Liver (tissue), 9 donors: ENCODE results near the gene MYO3B. TPM values are rescaled to one million over a fixed set of nuclear protein-coding genes. Genes with fewer than 3 reads are reported as not detected.

ENCODE experiments used
- DNase-seq: peaks from one replicate; pipeline ENCODE4 v3.0.0-alpha.2; 2017; ENCODE audit warnings: low spot score
- H3K27ac ChIP-seq, 2 donors: one replicate each; pipeline ENCODE4 v1.7.0; 2013; ENCODE audit warnings: inconsistent platforms in 2 of 2, low read length in 2 of 2, control low read depth in 1 of 2, low read depth in 1 of 2, mild to moderate bottlenecking in 1 of 2
- H3K27me3 ChIP-seq, 4 donors: one replicate each; pipeline versions ENCODE4 v1.6.1 to v1.7.0; 2013; ENCODE audit warnings: low read length in 3 of 4, inconsistent platforms in 1 of 4, mild to moderate bottlenecking in 1 of 4, moderate library complexity in 1 of 4; ENCODE audit not compliant: control insufficient read depth in 4 of 4, insufficient read depth in 4 of 4
- H3K36me3 ChIP-seq, 4 donors: one replicate each; pipeline versions ENCODE4 v1.6.1 to v1.7.0; 2013; ENCODE audit warnings: low read length in 3 of 4, mild to moderate bottlenecking in 3 of 4, low read depth in 1 of 4, moderate library complexity in 1 of 4; ENCODE audit not compliant: control insufficient read depth in 4 of 4, insufficient read depth in 3 of 4
- H3K4me1 ChIP-seq, 4 donors: one replicate each; pipeline versions ENCODE4 v1.6.1 to v1.7.0; 2013; ENCODE audit warnings: low read length in 3 of 4, mild to moderate bottlenecking in 3 of 4, moderate library complexity in 1 of 4; ENCODE audit not compliant: control insufficient read depth in 4 of 4, insufficient read depth in 4 of 4
- H3K4me3 ChIP-seq, 3 donors: one replicate each; pipeline versions ENCODE4 v1.6.1 to v1.7.0; 2013; ENCODE audit warnings: low read length in 3 of 3, control low read depth in 1 of 3, low read depth in 1 of 3, mild to moderate bottlenecking in 1 of 3
- H3K9ac ChIP-seq, 2 donors: one replicate each; pipeline ENCODE4 v1.7.0; 2013; ENCODE audit warnings: low read length in 2 of 2, mild to moderate bottlenecking in 2 of 2, moderate library complexity in 2 of 2, control low read depth in 1 of 2, low read depth in 1 of 2
- H3K9me3 ChIP-seq, 4 donors: one replicate each; pipeline versions ENCODE4 v1.6.1 to v1.7.0; 2013; ENCODE audit warnings: low read length in 3 of 4; ENCODE audit not compliant: control insufficient read depth in 4 of 4
- ATF3 ChIP-seq: IDR thresholded peaks from 2 replicates; pipeline ENCODE4 v1.6.1; 2016; ENCODE audit warnings: antibody characterized with exemption
- EGR1 ChIP-seq, 2 donors: IDR thresholded peaks; 2 replicates each; pipeline ENCODE4 v1.6.1; 2016 to 2018; ENCODE audit warnings: antibody characterized with exemption in 2 of 2, low read depth in 2 of 2
- FOXA2 ChIP-seq: IDR thresholded peaks from 2 replicates; pipeline ENCODE4 v1.6.1; 2016; ENCODE audit warnings: antibody characterized with exemption
- GABPA ChIP-seq, 2 donors: IDR thresholded peaks in 1 of 2; conservative IDR thresholded peaks in 1 of 2; 2 replicates each; pipeline ENCODE4 v1.6.1; 2016; ENCODE audit warnings: antibody characterized with exemption in 2 of 2, mild to moderate bottlenecking in 1 of 2, moderate library complexity in 1 of 2
- HNF4A ChIP-seq, 2 donors: conservative IDR thresholded peaks; 2 replicates each; pipeline ENCODE4 v1.6.1; 2016; ENCODE audit warnings: antibody characterized with exemption in 2 of 2, mild to moderate bottlenecking in 2 of 2
- HNF4G ChIP-seq: IDR thresholded peaks from 2 replicates; pipeline ENCODE4 v1.6.1; 2016; ENCODE audit warnings: antibody characterized with exemption
- NR2F2 ChIP-seq: IDR thresholded peaks from 2 replicates; pipeline ENCODE4 v1.6.1; 2016; ENCODE audit warnings: antibody characterized with exemption
- RXRA ChIP-seq, 2 donors: IDR thresholded peaks; 2 replicates each; pipeline ENCODE4 v1.6.1; 2017 to 2018; ENCODE audit warnings: antibody characterized with exemption in 2 of 2, mild to moderate bottlenecking in 1 of 2
- SP1 ChIP-seq: IDR thresholded peaks from 2 replicates; pipeline ENCODE4 v1.6.1; 2018; ENCODE audit warnings: antibody characterized with exemption, mild to moderate bottlenecking
- TAF1 ChIP-seq: conservative IDR thresholded peaks from 2 replicates; pipeline ENCODE4 v1.6.1; 2016; ENCODE audit warnings: antibody characterized with exemption, mild to moderate bottlenecking
- YY1 ChIP-seq: IDR thresholded peaks from 2 replicates; pipeline ENCODE4 v1.6.1; 2016; ENCODE audit warnings: antibody characterized with exemption, mild to moderate bottlenecking
- ZBTB33 ChIP-seq: IDR thresholded peaks from 2 replicates; pipeline ENCODE4 v1.6.1; 2016; ENCODE audit warnings: antibody characterized with exemption
- WGBS: extraction: QIAGEN DNeasy Blood & Tissue Kit; methylation state at CpG from one replicate; pipeline ENCODE4 v1.1.7; 2013; 5-methylcytosine and 5-hydroxymethylcytosine counted together
- polyA plus RNA-seq, 2 donors: library from polyadenylated mRNA; stranded (reverse) in 1 of 2; unstranded in 1 of 2; fragments of 200-250 nt in 1 of 2; fragments of >200 nt in 1 of 2; fragmentation: Nextera tagmentation in 1 of 2; extraction: Ambion mirVana in 1 of 2; gene quantifications; one replicate each; pipeline versions ENCODE4 v1.2.1 to v1.2.3, GENCODE V29; 2013 to 2015
- total RNA-seq, 2 donors: library from RNA; depleted of rRNA; stranded (reverse); fragments of >200 nt; gene quantifications; one replicate each; pipeline ENCODE4 v1.2.3, GENCODE V29; 2014
- TF ChIP-seq, protein P1 (sequence below): IDR thresholded peaks from 2 replicates; pipeline ENCODE4 v1.6.1; 2016; ENCODE audit warnings: antibody characterized with exemption
- TF ChIP-seq, protein P2 (sequence below): IDR thresholded peaks from 2 replicates; pipeline ENCODE4 v1.6.1; 2016; ENCODE audit warnings: antibody characterized with exemption, mild to moderate bottlenecking
- TF ChIP-seq, protein P3 (sequence below): fragments of 150-350 bp; IDR thresholded peaks from 2 replicates; pipeline ENCODE4 v1.5.1; 2017; ENCODE audit warnings: improper control_type of control experiment, low read depth, low read length; ENCODE audit not compliant: missing input control
- donor health status: healthy.
- donor health status: healthy.
- donor health status: healthy.
- donor health status: healthy.
- donor health status: healthy.

The MYO3B gene
- total and polyA plus RNA-seq, 4 donors, result under 0.01 to 0.05 TPM; not detected in 2

GRCh38 chr2:170181602-170182001 lies 3.7 kb downstream of the MYO3B start:
- Histone ChIP-seq H3K36me3 (no peaks in the 10 kb centered on the region), H3K9ac (no peak overlapping the region), H3K4me3 (no peak overlapping the region), H3K27ac (no peak overlapping the region), H3K4me1 (no peaks in the 10 kb centered on the region), H3K9me3 (peaks cover 0 to 9% (median 6%) of the 10 kb centered on the region in 4 donors), H3K27me3 (no peaks in the 10 kb centered on the region)
- WGBS, result 93% methylated on average over 5 of the region's 5 CpGs
- DNase-seq, result no peak
- TF ChIP-seq HNF4A (conservative IDR thresholded peaks at IDR 0.05) (no peak), GABPA (IDR thresholded peaks at IDR 0.05 in 1 of 2, conservative IDR thresholded peaks at IDR 0.05 in 1 of 2) (no peak), SP1 (no peak), HNF4G (no peak), EGR1 (IDR thresholded peaks at IDR 0.05; ENCODE audit: low read depth in 2 of 2) (no peak), NR2F2 (no peak), ZBTB33 (no peak), FOXA2 (no peak), TAF1 (no peak), ATF3 (no peak)
- TF ChIP-seq, protein P1, sequence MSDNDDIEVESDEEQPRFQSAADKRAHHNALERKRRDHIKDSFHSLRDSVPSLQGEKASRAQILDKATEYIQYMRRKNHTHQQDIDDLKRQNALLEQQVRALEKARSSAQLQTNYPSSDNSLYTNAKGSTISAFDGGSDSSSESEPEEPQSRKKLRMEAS, result no peak
- TF ChIP-seq, protein P2, sequence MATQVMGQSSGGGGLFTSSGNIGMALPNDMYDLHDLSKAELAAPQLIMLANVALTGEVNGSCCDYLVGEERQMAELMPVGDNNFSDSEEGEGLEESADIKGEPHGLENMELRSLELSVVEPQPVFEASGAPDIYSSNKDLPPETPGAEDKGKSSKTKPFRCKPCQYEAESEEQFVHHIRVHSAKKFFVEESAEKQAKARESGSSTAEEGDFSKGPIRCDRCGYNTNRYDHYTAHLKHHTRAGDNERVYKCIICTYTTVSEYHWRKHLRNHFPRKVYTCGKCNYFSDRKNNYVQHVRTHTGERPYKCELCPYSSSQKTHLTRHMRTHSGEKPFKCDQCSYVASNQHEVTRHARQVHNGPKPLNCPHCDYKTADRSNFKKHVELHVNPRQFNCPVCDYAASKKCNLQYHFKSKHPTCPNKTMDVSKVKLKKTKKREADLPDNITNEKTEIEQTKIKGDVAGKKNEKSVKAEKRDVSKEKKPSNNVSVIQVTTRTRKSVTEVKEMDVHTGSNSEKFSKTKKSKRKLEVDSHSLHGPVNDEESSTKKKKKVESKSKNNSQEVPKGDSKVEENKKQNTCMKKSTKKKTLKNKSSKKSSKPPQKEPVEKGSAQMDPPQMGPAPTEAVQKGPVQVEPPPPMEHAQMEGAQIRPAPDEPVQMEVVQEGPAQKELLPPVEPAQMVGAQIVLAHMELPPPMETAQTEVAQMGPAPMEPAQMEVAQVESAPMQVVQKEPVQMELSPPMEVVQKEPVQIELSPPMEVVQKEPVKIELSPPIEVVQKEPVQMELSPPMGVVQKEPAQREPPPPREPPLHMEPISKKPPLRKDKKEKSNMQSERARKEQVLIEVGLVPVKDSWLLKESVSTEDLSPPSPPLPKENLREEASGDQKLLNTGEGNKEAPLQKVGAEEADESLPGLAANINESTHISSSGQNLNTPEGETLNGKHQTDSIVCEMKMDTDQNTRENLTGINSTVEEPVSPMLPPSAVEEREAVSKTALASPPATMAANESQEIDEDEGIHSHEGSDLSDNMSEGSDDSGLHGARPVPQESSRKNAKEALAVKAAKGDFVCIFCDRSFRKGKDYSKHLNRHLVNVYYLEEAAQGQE, result no peak
- TF ChIP-seq, protein P3, sequence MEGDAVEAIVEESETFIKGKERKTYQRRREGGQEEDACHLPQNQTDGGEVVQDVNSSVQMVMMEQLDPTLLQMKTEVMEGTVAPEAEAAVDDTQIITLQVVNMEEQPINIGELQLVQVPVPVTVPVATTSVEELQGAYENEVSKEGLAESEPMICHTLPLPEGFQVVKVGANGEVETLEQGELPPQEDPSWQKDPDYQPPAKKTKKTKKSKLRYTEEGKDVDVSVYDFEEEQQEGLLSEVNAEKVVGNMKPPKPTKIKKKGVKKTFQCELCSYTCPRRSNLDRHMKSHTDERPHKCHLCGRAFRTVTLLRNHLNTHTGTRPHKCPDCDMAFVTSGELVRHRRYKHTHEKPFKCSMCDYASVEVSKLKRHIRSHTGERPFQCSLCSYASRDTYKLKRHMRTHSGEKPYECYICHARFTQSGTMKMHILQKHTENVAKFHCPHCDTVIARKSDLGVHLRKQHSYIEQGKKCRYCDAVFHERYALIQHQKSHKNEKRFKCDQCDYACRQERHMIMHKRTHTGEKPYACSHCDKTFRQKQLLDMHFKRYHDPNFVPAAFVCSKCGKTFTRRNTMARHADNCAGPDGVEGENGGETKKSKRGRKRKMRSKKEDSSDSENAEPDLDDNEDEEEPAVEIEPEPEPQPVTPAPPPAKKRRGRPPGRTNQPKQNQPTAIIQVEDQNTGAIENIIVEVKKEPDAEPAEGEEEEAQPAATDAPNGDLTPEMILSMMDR, result no peak

DNA sequence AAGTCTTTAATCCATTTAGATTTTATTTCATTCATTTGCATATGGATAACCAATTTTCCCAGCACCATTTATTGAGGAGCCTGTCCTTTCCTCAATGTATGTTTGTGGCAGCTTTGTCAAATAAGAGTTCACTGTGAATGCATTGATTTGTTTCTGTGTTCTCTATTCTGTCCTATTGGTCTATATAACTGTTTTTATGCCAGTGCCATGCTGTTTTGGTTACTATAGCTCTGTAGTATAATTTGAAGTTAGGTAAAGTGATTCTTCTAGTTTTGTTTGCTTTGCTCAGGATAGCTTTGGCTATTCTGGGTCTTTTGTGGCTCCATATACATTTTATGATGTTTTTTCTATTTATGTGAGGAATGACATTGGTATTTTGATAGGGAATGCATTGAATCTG lies 7.4 kb downstream of the MYO3B start:
- H3K9me3 ChIP-seq, result peaks cover 0 to 19% (median 8%) of the 10 kb centered on the region in 4 donors
- no peak overlapping the region for H3K4me3 ChIP-seq
- no peak overlapping the region for H3K9ac ChIP-seq
- H3K27ac ChIP-seq, result no peak overlapping the region
- no peak for DNase-seq
- no peaks in the 10 kb centered on the region for H3K27me3 ChIP-seq
- no peaks in the 10 kb centered on the region for H3K4me1 ChIP-seq
- TF ChIP-seq YY1 (no peak), RXRA (IDR thresholded peaks at IDR 0.05) (no peak), FOXA2 (no peak), NR2F2 (no peak), SP1 (no peak)
- TF ChIP-seq, protein P3, result no peak
- TF ChIP-seq, protein P2, result no peak
- H3K36me3 ChIP-seq, result peaks cover 0 to 1% (median 0%) of the 10 kb centered on the region in 4 donors
